Endothelial cell of umbilical vein (primary cell): ENCODE results near the gene KIDINS220.

Experiments used
- EZH2 ChIP-seq: IDR thresholded peaks from 2 replicates; pipeline ENCODE4 v1.6.1; 2012; ENCODE audit warnings: borderline replicate concordance, low read depth, mild to moderate bottlenecking, moderate library complexity, low read length, inconsistent platforms; ENCODE audit not compliant: severe bottlenecking
- MAX ChIP-seq: IDR thresholded peaks from 2 replicates; pipeline ENCODE4 v1.6.1; 2011; ENCODE audit not compliant: insufficient read depth, insufficient read length
- POLR2A ChIP-seq: IDR thresholded peaks from 2 replicates; pipeline ENCODE4 v1.6.1; 2012; ENCODE audit warnings: low read depth, mild to moderate bottlenecking, control low read depth, low read length
- TF ChIP-seq, protein P1 (sequence below), 2 donors: IDR thresholded peaks; 1 replicate in 1 of 2; 2 replicates in 1 of 2; pipeline ENCODE4 v1.5.1; 2011; ENCODE audit warnings: low read length in 2 of 2, mild to moderate bottlenecking in 2 of 2, moderate library complexity in 2 of 2, control low read depth in 1 of 2, inconsistent platforms in 1 of 2, low read depth in 1 of 2; ENCODE audit not compliant: insufficient read depth in 1 of 2; ENCODE audit errors: extremely low read depth in 1 of 2

GRCh38 chr2:8790739-8791162 is 46.7 kb downstream of the KIDINS220 start:
- TF ChIP-seq EZH2 (no peak), POLR2A (no peak), MAX (no peak)
- TF ChIP-seq, protein P1, sequence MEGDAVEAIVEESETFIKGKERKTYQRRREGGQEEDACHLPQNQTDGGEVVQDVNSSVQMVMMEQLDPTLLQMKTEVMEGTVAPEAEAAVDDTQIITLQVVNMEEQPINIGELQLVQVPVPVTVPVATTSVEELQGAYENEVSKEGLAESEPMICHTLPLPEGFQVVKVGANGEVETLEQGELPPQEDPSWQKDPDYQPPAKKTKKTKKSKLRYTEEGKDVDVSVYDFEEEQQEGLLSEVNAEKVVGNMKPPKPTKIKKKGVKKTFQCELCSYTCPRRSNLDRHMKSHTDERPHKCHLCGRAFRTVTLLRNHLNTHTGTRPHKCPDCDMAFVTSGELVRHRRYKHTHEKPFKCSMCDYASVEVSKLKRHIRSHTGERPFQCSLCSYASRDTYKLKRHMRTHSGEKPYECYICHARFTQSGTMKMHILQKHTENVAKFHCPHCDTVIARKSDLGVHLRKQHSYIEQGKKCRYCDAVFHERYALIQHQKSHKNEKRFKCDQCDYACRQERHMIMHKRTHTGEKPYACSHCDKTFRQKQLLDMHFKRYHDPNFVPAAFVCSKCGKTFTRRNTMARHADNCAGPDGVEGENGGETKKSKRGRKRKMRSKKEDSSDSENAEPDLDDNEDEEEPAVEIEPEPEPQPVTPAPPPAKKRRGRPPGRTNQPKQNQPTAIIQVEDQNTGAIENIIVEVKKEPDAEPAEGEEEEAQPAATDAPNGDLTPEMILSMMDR (IDR thresholded peaks at IDR 0.05; ENCODE audit: extremely low read depth in 1 of 2, insufficient read depth in 1 of 2, low read depth in 1 of 2, low read length in 2 of 2) = no peak
